SW480 (cell line): Measurements from ENCODE around the gene RALBP1.

ENCODE experiments used
- DNase-seq: peaks from one replicate; pipeline ENCODE4 v3.0.0-alpha.2; 2016; ENCODE audit warnings: low spot score

The RALBP1 gene

DNA sequence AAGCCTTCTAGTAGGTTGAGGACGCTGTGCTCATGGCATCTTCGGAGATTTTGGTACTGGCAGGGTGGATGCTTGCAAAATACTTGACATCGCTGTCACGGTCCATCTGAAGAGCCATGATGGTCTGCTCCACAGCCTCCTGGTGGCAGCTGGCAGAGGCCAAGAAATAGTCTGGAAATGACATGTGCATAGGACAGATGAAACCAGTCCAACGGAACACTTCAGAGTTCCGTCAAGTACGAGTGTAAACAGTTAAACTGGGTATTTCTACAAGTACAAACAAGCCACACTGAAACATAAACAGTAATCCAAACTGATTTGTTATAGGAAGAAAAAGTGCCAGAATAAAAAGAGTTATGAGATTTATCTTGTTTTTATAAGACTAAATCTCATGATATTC, 72.5 kb downstream of the RALBP1 start:
- DNase-seq, result no peak

DNA sequence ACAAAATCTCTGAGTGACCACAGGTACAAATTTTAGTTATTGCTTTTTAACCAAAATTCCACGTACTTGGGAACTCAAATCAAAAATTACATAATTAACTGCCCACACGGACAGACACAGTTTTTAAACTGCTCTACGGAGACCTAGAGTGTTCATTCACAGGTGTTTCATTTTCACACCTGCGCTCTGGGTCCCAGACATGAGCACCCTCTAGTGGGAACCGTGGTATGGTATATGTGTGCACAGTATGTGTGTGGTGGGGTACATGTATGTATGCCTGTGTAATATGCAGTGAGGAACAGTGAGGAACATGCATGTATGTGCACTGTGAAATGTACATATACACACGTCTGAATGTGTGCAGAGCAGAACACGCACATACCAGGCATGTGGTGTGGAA, 74.1 kb downstream of the RALBP1 start:
- no peak for DNase-seq

DNA sequence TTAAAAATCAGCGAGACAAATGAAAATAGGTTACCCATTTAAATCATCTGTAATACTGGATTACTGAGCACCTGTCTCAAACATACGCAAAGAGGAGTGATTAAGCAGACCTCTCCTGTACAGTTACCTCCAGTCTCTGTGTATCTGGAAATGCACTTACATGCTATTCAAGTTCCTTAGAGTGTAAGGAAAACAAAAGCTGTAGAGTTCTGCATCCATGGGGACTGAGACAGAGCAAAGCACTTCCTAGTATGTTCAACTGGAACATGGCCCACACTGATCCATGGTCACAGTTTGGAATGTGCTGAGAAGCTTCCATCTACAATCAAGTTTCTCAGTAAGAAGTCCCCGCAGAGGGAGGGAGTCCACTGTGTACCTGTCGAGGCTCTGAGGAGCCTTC, 75.1 kb downstream of the RALBP1 start:
- no peak for DNase-seq

DNA sequence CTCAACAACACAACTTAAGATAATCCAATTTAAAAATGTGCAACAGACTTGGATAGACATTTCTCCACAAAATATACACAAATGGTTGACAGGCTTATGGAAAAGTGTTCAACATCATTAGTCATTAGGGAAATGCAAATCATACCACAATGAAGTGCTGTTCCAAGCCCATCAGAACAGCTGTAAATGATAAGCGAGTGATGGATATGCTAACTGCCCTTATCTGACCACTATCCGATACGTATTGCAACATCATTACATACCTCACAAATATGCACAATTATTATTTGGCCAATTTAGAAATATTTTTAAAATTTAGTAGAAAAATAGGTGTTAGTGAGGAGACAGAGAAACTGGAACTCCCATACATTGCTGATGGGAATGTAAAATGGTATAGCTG, 76.9 kb downstream of the RALBP1 start:
- no peak for DNase-seq

DNA sequence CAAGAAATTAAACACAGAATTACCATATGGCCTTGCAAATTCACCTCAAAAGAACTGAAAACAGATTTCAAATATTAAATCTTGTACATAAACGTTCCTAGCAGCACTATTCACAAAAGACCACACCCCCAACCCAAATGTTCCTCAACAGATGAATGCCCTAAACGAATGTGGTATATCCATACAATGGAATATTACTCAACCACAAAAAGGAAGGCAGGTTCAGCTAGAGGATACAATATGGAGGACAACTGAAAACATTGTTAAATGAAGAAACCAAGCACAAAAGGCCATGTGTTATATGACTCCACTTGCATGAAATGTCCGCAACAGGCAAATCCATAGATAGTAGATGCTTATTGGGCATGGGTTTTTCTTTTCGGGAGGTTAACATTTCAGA, 77.3 kb downstream of the RALBP1 start:
- no peak for DNase-seq

DNA sequence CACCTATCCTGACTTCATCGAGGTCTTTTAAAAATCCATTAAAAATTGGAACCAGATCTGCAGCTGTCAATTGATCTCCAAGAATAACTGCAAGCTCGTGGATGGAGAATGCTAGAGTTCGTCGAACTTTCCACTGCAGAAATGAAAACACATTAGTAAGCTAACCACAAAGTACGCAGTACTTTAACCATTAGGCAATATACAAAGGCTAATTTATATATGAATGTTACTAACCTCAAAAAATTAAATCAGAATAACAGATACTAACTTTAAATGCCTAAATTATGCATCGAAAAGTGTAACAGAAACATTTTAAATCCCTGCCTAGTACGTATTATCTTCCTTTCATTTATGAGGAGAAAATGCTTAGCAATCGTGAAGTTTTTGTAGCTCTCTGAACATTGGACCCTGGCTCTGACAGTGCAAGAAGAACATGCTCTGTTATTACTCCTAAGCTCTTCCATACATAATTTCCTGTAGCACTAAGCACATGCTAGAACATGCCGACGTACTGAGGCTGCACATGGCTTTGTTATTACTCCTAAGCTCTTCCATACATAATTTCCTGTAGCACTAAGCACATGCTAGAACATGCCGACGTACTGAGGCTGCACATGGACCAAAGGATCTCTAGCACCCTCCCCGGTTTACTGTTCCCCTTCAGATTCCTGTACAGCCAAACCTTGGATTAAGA, 82.1 kb downstream of the RALBP1 start:
- no peak for DNase-seq

DNA sequence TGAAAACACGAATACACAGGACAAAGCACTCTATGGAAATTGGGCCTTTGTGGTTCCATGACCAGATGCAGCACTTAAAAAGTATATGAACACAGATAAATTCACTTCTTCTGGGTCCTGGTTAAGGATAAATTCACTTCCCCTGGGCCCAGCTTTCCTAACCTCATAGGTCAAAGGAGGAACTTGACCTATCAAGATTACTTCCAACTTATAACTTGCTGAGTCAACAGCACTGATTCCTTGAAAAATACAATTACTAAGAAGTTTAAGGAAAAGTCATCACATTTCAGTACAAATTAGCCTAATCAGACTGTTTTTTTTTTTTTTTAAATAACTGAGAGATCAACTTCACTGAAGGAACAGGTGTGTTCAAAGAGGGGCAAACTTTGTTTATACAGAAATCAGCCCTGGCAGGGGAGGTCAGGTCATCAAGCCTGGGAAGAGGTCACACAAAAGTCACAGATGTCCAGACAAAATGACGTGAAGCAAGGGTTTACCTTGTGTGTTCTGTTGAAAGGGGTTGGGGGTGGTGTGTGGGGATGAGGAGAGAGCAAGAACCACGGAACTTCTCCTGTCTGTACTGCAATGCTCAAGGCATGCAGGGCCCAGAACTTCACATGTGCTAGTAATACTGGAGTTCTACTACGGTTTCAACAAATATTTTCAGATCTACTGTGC, 83.2 kb downstream of the RALBP1 start:
- no peak for DNase-seq

DNA sequence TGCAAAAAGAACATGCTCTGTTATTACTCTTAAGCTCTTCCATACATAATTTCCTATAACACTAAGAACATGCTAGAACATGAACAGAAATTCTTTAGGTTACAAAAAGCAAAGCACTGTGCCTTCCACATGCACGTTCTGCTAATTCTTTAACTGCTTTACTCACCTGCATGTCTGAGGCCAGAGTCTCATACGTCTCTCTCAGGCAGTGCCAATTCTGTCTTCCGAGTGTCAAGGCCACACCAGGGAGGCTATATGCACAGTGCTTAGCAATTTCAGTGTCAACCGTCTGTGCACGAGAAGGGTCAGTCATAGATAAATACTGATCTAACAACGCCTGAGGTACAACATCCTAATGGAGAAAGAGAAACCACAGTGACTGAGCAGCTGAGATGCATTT, 83.9 kb downstream of the RALBP1 start:
- DNase-seq, result no peak

DNA sequence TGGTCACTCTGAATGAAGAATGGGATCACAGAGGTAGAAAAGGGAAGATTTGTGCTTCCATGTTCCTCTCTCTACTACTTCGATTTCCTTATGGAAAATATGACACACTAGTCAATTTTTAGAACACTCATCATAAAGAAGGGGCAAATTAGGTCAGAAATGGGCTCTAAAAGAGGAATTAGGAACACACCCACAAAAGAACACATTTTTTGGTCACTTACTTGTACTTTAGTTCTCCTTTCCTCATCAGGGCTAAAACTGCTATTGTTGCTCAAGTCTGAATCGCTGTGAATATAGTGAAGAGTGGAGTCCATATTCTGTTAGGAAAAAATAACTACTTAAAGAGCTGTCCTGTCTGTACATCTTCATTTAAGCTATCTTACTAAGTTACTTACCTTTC, 86.4 kb downstream of the RALBP1 start:
- DNase-seq, result no peak

DNA sequence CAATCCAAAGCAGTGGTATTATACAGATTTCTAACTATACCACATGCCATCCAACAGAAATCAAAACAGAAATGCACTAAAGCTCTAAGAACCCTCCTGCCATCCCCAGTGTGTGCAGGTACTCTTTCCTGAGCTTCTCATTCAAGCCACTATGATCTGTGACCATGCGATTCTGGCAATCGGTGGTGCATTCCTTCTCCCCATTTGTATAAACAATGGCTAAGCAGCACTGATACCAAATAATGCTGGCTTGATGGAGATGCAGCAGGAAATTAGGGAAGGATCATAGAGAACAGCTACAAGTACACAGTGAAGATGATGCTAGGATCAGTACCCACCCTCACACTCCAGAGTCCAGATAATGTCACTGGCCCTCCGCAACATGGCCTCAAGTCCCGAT, 87.3 kb downstream of the RALBP1 start:
- no peak for DNase-seq

DNA sequence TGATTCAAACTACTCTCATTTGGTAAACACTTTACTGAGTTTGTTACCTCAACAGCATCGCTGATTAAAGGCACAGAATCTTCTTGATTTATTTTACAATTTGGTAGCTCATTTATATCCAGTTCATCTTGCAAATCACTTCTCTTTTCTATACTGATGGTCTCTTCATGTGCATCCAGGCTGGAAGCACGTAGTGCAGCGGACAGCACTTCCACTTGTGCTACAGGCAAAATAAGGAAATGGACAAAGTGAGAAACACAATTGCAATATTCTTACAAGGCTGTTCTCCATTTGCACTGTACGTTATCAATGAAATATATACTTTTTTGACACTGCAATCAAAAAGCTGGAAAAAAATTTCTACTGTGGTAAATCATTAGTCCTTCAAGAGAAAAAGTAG, 88.0 kb downstream of the RALBP1 start:
- no peak for DNase-seq

DNA sequence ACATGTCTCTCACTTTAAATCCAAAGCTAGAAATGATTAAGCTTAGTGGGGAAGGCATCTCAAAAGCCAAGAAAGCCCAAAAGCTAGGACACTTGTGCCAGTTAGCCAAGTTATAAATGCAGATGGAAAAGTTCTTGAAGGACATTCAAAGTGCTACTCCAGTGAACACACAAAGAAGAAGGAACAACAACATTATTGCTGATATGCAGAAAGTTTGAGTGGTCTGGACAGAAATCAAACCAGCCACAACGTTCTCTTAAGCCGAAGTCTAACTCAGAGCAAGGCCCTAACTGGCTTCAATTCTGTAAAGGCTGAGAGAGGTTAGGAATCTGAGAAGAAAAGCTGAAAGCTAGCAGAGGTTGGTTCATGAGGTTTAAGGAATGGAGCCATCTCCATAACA, 90.1 kb downstream of the RALBP1 start:
- no peak for DNase-seq

DNA sequence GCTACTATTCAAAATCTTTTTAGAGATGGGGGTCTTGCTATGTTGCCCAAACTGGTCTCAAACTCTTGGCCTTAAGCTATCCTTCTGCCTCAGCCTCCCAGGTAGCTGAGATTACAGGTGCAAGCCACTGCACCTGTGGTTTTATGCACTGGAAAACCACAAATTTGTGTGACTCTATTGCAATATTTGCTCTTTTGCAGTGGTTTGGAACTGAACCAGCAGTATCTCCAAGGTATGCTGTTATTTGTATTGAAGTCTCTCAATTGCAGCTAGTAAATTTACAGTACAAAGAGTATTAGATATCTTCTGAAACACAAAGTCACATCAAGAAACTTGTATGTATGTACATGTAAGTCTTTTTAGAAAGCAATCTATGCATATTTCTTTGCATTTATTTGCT, 92.9 kb downstream of the RALBP1 start:
- no peak for DNase-seq

DNA sequence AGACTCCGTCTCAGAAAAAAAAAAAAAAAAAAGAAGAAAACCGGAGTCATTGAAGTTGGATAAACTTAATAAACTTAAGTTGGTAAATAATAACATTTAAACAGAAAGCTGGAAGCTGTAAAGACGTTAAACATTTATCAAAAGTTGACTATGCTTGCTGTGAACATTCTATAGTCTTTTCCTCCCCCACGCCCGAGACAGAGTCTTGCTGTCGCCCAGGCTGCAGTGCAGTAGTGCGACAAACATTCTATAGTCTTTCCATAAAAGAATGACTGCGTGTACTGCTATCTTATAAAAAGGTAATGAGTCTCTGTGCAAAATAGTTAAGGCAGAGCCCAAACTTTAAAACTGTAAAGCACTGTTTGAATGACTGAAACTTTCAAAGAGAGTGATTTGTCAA, 93.9 kb downstream of the RALBP1 start:
- no peak for DNase-seq

DNA sequence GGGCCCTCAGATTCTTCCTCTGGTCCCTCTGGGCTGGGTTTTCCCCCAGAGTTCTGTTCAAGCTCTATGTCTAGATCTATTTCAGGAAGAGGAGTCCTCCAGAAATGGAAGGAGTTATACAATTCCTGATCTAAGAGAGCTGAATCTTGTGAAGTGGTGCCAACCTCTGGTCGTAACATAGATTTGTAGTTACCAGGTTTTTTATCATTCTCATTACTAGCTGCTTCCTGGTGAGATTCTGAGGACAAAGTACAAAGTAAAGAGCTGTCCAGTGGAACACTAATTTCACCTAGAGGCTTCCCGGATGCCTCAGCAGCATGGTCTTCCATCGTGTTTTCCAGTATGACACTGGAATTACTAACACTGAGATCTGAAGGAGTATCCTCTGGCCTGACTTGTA, 94.9 kb downstream of the RALBP1 start:
- no peak for DNase-seq

DNA sequence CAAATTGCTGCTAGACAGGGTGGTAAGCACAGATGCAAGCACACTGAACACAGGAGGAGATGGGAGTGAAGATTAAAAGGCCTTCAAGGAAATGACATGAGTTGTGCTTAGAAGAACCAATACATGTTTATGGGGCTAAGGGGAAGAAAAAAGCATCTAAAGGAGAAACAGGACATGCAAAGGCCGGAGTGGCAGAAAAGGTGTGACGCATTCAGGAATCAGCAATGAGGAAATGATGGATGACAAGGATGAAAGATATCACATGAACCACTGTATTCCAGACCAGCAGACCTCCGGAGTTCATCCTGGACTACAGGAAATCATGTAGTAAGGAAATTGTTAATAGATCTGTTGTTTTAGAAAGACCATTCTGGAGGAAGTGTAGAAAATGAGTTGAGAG, 96.2 kb downstream of the RALBP1 start:
- DNase-seq, result no peak

DNA sequence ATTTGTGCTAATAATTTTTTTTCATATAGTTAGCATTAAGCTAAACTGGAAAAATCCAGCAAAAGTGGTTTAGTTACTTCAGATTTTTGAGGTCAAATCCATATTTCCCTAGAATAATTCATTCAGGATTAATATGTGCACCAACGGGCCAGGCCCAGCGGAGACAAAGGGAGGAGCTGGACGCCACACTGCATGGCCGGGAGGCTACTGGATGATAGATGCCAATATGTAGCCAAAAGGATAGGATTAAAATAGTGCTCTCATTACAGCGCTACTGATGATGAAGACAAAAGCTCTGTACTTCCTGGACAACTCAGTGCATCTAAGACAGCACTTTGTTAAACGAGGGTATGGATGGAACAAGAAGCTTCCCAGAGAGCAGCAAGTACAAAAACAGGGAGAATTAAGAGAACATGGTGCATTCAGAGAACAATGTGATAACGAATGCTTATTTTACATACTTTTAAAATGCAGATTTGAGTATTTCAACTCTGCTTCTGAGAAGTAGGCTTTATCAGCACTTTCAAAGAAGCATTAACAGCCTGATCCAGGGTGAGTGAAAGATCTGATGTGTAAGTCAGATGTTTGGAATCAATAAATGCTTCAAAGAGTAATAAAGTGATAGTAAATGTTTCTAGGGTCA, 99.3 kb downstream of the RALBP1 start:
- DNase-seq, result no peak

DNA sequence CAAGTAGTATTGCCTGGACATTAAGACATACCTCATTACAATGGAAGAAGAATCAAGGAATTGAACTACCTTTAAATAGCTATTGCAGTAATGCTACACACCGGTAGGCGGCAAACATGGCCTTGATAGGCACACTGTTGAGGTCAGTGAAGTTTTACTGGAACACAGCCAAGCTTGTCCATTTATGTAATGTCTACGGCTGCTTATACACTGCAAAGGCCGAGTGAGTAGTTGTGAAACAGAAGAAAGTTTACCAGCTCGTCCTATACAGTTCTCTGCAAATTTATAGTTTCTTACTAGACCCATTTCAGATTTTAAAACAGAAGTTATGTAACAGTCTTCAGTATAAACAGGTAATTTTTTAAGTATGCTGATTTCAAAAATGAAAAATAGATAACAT, 100.2 kb downstream of the RALBP1 start:
- DNase-seq, result peak; percentile 88

DNA sequence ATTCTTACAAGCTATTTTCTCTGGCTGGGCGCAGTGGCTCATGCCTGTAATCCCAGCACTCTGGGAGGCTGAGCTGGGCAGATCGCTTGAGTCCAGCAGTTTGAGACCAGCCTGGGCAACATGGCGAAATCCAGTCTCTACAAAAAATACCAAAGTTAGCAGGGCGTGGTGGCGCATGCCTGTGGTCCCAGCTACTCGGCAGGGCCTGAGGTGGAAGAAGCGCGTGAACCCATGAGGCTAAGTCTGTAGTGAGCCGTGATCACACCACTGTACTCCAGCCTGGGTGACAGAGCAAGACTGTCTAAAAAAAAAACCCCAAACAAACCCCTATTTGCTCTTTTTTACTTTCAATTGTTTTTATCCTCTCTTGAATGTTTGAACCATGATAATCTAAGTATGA, 102.0 kb downstream of the RALBP1 start:
- DNase-seq, result no peak

DNA sequence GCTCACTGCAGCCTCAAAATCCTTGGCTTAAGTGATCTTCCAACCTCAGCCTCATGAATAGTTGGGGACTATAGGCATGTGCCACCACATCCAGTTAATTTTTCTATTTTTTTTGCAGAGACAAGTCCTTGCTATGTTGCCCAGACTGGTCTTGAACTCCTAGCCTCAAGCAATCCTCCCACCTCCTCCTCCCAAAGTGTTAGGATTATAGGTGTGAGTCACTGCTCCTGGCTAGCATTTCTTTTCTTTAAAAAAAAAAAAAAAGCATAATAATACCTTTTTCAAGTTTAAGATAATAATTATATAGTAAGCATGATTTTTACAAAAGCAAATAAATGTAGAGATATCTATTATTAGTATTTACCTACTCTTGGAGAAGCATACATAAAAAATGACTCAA, 103.0 kb downstream of the RALBP1 start:
- no peak for DNase-seq

DNA sequence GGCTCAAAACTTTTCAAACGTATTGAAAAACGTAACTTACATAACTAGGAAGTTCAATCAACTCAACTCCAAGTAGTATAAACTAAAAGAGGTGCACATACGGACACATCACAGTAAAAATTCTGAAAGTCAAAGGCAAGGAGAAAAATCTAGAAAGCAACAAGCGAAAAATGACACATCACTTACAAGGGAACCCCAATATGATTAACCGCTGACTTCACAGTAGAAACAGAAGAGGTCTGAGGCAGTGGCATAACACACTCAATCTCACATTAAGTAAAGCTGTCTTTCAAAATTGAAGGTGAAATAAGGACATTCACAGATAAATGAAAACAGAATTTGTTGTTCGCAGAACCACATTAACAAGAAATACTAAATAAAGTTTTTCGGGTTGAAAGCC, 106.4 kb downstream of the RALBP1 start:
- no peak for DNase-seq

DNA sequence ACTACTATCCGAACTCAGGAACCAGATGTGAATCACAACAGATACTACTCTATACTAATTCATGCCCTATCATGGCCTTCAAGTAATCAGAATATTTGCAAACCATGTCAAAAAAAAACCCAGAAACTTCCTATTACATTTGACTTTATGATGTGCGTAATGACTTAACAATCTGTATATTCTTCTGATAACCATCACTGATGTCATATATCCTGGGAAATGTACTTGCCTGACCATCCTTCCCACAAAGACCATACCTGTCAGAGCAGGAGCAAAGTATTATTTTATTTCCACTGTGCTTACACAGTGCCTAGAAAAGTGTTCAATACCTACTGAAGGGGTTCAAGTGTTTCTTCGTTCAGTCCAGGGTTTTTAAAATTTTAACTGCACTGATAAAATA, 111.5 kb downstream of the RALBP1 start:
- DNase-seq, result no peak
